Activated B cell treated with CpG ODN at 0.5 μM for 24 hours (primary cell): ENCODE data around the gene SLC35G1. TPM values are rescaled to one million over a fixed set of nuclear protein-coding genes. Genes with fewer than 3 reads are reported as not detected.

Experiments used
- ATAC-seq: fragments of 200-7000 bp; cut with Tn5 transposase; one replicate; pipeline ENCODE4 v1.10.0; 2021; ENCODE audit warnings: low read depth, mild to moderate bottlenecking, moderate library complexity
- CTCF ChIA-PET: fragments of 350-600 bp; sonication (Branson Sonifier 250); formaldehyde crosslinking; loops from one replicate; lab custom pipeline; 2021; ENCODE audit warnings: antibody characterized with exemption; lab: Charles Lee
- POLR2A ChIA-PET: fragments of 350-600 bp; sonication (Branson Sonifier 250); formaldehyde crosslinking; loops from one replicate; lab custom pipeline; 2021; ENCODE audit warnings: antibody characterized with exemption; lab: Charles Lee
- DNase-seq: peaks from one replicate; pipeline ENCODE4 v3.0.0; 2022
- H3K27ac Mint-ChIP-seq: one replicate; pipeline ENCODE4 v1.8.0; 2020; ENCODE audit warnings: mixed read lengths
- H3K27me3 Mint-ChIP-seq: one replicate; pipeline ENCODE4 v1.8.0; 2021; ENCODE audit warnings: mixed read lengths
- H3K36me3 Mint-ChIP-seq: one replicate; pipeline ENCODE4 v1.8.0; 2021; ENCODE audit warnings: low read depth, mixed read lengths
- H3K4me1 Mint-ChIP-seq: one replicate; pipeline ENCODE4 v1.8.0; 2021; ENCODE audit warnings: mixed read lengths
- H3K4me3 Mint-ChIP-seq: one replicate; pipeline ENCODE4 v1.8.0; 2020; ENCODE audit warnings: mild to moderate bottlenecking, mixed read lengths
- H3K9me3 Mint-ChIP-seq: one replicate; pipeline ENCODE4 v1.8.0; 2020; ENCODE audit warnings: mixed read lengths
- CTCF ChIP-seq: fragments of 200-600 bp; IDR thresholded peaks from one replicate; pipeline ENCODE4 v1.8.0; 2022; ENCODE audit warnings: antibody characterized with exemption, mild to moderate bottlenecking
- intact Hi-C: fragments of 100-400 bp; cut with micrococcal nuclease; formaldehyde crosslinking; loops from one replicate; pipeline ENCODE4 v1.15.1; 2024
- total RNA-seq: library from RNA; stranded (reverse); gene quantifications from 2 replicates; pipeline ENCODE4 v1.2.3, GENCODE V29; 2022

SLC35G1 gene
- total RNA-seq, 1 donor from 2014 or later, result 2.1 TPM

GRCh38 chr10:93851169-93851568 lies 42.6 kb upstream of the SLC35G1 start:
- intact Hi-C loops, result no loop called here
- TF ChIP-seq CTCF, result no peak
- Mint-ChIP-seq H3K36me3 (no peaks in the 10 kb centered on the region), H3K9me3 (peaks cover 2% of the 10 kb centered on the region), H3K4me3 (no peak overlapping the region), H3K4me1 (no peaks in the 10 kb centered on the region), H3K27me3 (peaks cover 9% of the 10 kb centered on the region), H3K27ac (no peak overlapping the region)
- CTCF ChIA-PET, result interaction anchor here (1.8 kb wide), 1 partner anchor 296 kb away, joined by 5 read pairs; no protein-coding TSS in a partner anchor
- ATAC-seq, result no peak
- DNase-seq, result no peak
- POLR2A ChIA-PET, result no interaction called here

GRCh38 chr10:93852476-93853095 lies 41.2 kb upstream of the SLC35G1 start:
- no peak for DNase-seq
- H3K4me1 Mint-ChIP-seq, result no peaks in the 10 kb centered on the region
- intact Hi-C loops, result no loop called here
- peaks cover 2% of the 10 kb centered on the region for H3K9me3 Mint-ChIP-seq
- no peak for TF ChIP-seq CTCF
- ChIA-PET POLR2A (no interaction called here), CTCF (no interaction called here)
- H3K27me3 Mint-ChIP-seq, result peaks cover 9% of the 10 kb centered on the region
- no peak overlapping the region for H3K4me3 Mint-ChIP-seq
- no peak for ATAC-seq
- H3K27ac Mint-ChIP-seq, result no peak overlapping the region
- no peaks in the 10 kb centered on the region for H3K36me3 Mint-ChIP-seq

DNA sequence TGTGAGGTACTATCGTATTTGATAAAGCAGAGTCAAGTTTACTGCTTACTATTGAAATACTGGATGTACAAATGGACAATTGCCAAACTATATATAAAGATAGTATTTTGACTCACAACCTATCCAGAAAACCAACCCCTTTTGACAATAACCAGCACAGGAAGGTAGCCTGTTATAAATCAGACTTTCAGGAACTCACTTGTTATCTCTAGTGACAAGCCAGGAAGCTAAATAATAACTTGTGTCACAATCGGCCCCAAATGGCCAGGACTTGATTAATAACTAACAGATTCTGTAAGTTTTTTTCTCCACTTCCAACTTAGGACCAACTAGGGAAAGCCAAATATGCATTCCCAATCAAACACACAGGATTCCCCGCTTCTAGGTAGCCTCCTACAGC lies 38.8 kb upstream of the SLC35G1 start:
- Mint-ChIP-seq H3K4me1 (no peaks in the 10 kb centered on the region), H3K27me3 (peaks cover 9% of the 10 kb centered on the region), H3K4me3 (no peak overlapping the region), H3K9me3 (peaks cover 2% of the 10 kb centered on the region), H3K27ac (no peak overlapping the region), H3K36me3 (no peaks in the 10 kb centered on the region)
- intact Hi-C loops, result no loop called here
- DNase-seq (no peak), ATAC-seq (no peak)
- POLR2A ChIA-PET, result no interaction called here
- no peak for TF ChIP-seq CTCF
- CTCF ChIA-PET, result interaction anchor here (0.7 to 1.4 kb wide), 2 partner anchors 300 to 343 kb away, joined by 4 to 5 read pairs; no protein-coding TSS in a partner anchor

DNA sequence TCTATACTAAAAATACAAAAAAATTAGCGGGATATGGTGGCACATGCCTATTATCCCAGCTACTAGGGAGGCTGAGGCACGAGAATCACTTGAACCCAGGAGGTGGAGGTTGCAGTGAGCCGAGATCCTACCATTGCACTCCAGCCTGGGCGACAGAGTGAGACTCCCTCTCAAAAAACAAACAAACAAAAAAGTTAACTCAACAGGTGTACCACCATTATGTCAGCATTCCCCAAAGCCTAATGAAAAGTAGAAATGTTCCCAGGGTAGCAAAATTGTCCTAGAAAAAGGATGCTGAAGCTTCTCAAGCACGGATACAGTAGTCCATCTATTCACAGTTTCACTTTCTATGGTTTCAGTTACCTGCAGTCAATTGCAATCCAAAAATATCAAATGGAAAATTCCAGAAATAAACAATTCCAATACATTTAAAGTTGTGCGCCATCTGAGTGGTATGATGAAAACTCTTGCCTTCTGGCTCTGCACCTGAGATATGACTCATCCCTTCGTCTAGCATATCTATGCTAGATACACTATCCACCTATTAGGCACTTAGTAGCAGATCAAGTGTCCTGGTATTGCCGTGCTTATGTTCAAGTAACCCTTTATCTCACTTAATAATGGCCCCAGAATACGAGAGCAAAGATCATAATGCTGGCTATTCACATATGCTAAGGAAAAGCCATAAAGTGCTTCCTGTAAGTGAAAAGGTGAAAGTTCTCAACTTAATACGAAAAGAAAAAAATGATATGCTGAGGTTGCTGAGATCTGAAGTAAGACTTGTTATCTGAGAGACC lies 37.2 kb upstream of the SLC35G1 start:
- Mint-ChIP-seq H3K4me1 (no peaks in the 10 kb centered on the region), H3K27ac (no peak overlapping the region), H3K4me3 (no peak overlapping the region), H3K36me3 (no peaks in the 10 kb centered on the region), H3K27me3 (peaks cover 2% of the 10 kb centered on the region), H3K9me3 (peaks cover 2% of the 10 kb centered on the region)
- DNase-seq (no peak), ATAC-seq (no peak)
- no peak for TF ChIP-seq CTCF
- ChIA-PET POLR2A (no interaction called here), CTCF (interaction anchor here (2.2 to 4.1 kb wide), 2 partner anchors 13 to 302 kb away, joined by 4 to 33 read pairs; no protein-coding TSS in a partner anchor)
- intact Hi-C loops, result no loop called here

DNA sequence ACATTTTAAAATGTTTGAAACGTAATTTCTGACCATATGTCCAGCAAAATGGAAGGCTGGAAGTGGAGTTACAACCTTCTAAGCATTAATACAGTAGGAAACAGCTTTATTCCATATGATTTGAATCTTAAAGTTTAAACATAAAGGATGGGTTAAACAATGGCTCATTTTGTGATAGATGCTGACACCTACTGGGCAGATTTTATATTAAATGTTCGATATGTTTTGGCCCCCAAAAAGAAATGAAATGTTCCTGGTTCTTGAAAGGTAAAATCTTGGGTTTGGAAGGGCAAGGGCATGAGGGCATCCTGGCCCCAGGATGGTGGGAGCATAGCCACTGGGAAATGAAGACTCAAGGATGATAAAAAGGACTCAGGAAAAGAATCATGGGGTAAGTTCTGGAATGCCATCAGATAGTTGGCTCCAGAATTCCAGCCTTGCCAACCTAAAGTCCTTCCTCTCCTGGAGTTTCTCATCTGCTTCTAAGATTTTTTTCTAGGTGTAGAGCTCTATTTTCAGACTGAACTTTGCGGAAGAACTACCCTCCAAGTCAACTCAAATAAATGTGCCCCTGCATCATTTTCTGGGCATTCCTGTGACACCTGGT lies 34.6 kb upstream of the SLC35G1 start:
- POLR2A ChIA-PET, result no interaction called here
- TF ChIP-seq CTCF, result no peak
- no peak overlapping the region for H3K27ac Mint-ChIP-seq
- H3K9me3 Mint-ChIP-seq, result no peaks in the 10 kb centered on the region
- peaks cover 5% of the 10 kb centered on the region for H3K27me3 Mint-ChIP-seq
- H3K4me3 Mint-ChIP-seq, result no peak overlapping the region
- CTCF ChIA-PET, result interaction anchor here (0.7 to 4.1 kb wide), 8 partner anchors 16 to 483 kb away, joined by 3 to 33 read pairs (median 3); no protein-coding TSS in a partner anchor
- intact Hi-C loops, result loop anchor here (1.0 kb wide), 2 partner anchors 157 to 483 kb away; partner anchors contain the start of gene FRA10AC1
- H3K4me1 Mint-ChIP-seq, result no peaks in the 10 kb centered on the region
- DNase-seq (no peak), ATAC-seq (no peak)
- no peaks in the 10 kb centered on the region for H3K36me3 Mint-ChIP-seq
